ENCODE measurements around the gene NCKAP5. TPM values are rescaled to one million over a fixed set of nuclear protein-coding genes. Genes with fewer than 3 reads are reported as not detected.

NCKAP5 gene
- total RNA-seq, 4 donors from 2014 or later: 2.7 to 11.7 (median 5.6) TPM

DNA sequence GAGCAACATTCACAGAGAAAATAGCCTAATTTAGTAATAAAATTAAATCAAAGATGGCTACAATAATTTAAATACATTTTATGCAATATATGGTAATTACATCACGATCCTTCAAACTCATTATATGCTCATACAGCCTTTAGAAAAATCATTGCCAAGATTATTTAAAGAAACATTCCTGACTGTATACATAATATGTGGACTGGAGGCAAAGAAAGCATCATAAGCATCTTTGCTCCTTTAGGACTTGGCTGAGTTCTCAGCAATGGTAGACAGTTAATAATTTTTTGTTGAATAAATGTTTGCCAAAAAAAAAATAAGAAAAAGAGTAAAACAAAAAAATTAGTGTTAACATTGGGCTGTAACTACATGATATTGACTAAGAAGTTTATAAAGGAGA lies 26.9 kb downstream of the NCKAP5 start:
- H3K4me1 ChIP-seq: no peaks in the 10 kb centered on the region
- 29 to 36% methylated on average over 1 of the region's 1 CpG for WGBS, 2 donors
- DNase-seq (ENCODE audit: low spot score in 2 of 2): no peak
- H3K4me3 ChIP-seq: no peak overlapping the region
- TF ChIP-seq EP300 (IDR thresholded peaks at IDR 0.05): no peak
- TF ChIP-seq POLR2A (IDR thresholded peaks at IDR 0.05): no peak
- TF ChIP-seq, protein P1, sequence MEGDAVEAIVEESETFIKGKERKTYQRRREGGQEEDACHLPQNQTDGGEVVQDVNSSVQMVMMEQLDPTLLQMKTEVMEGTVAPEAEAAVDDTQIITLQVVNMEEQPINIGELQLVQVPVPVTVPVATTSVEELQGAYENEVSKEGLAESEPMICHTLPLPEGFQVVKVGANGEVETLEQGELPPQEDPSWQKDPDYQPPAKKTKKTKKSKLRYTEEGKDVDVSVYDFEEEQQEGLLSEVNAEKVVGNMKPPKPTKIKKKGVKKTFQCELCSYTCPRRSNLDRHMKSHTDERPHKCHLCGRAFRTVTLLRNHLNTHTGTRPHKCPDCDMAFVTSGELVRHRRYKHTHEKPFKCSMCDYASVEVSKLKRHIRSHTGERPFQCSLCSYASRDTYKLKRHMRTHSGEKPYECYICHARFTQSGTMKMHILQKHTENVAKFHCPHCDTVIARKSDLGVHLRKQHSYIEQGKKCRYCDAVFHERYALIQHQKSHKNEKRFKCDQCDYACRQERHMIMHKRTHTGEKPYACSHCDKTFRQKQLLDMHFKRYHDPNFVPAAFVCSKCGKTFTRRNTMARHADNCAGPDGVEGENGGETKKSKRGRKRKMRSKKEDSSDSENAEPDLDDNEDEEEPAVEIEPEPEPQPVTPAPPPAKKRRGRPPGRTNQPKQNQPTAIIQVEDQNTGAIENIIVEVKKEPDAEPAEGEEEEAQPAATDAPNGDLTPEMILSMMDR (IDR thresholded peaks at IDR 0.05): no peak
- H3K27ac ChIP-seq: no peak overlapping the region
- H3K36me3 ChIP-seq: no peaks in the 10 kb centered on the region
- no peaks in the 10 kb centered on the region for H3K27me3 ChIP-seq
- H3K9me3 ChIP-seq: no peaks in the 10 kb centered on the region

DNA sequence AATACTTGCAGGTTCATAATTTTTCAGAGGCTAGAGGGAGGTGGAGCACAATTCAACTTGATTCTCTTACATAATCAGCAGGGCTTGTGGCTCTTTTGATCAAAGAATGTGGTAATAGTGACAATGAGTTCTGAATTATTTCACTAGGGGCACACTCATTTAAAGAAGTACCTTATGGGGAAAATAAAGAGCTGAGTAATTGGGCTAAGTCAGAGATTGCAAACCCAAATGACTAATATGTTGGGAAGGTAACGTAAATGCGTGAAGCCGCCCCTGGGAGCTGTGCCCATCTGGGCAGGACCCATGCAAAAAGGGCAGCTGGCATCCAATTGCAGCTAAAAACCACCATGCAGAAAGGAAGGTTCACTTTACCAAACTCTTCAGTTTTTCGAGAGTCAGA lies 35.3 kb downstream of the NCKAP5 start:
- 92 to 95% methylated on average over 4 of the region's 4 CpGs for whole genome bisulfite sequencing, 2 donors
- no peaks in the 10 kb centered on the region for H3K36me3 ChIP-seq
- TF ChIP-seq POLR2A (IDR thresholded peaks at IDR 0.05) (no peak), EP300 (IDR thresholded peaks at IDR 0.05) (no peak)
- TF ChIP-seq, protein P1 (IDR thresholded peaks at IDR 0.05): no peak
- no peaks in the 10 kb centered on the region for H3K27me3 ChIP-seq
- no peak overlapping the region for H3K4me3 ChIP-seq
- no peak overlapping the region for H3K27ac ChIP-seq
- DNase-seq (ENCODE audit: low spot score in 2 of 2): no peak
- no peaks in the 10 kb centered on the region for H3K9me3 ChIP-seq
- H3K4me1 ChIP-seq: no peaks in the 10 kb centered on the region

DNA sequence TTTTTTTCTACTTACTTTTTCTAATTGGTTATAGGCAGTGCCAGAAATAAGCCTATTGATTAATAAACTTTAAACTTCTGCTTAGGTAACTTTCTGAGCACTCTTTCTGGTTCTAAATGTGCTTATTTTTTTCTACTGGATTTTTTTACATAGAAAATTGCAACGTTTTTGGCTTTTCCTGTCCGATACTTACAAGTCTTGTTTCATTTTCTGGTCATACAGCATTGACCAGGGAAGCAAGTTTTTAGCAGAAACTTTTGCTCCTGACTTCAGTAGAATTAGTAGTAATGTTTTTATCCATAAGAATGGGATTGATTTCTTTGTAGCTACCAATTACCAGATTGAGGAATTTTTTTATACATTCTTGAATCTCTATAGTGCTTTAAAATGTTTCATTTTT lies 36.9 kb downstream of the NCKAP5 start:
- Histone ChIP-seq H3K4me3 (no peak overlapping the region), H3K4me1 (no peaks in the 10 kb centered on the region), H3K27ac (no peak overlapping the region), H3K36me3 (no peaks in the 10 kb centered on the region), H3K27me3 (no peaks in the 10 kb centered on the region), H3K9me3 (no peaks in the 10 kb centered on the region)
- DNase-seq (ENCODE audit: low spot score in 2 of 2): no peak
- TF ChIP-seq, protein P1 (IDR thresholded peaks at IDR 0.05): no peak
- TF ChIP-seq EP300 (IDR thresholded peaks at IDR 0.05) (no peak), POLR2A (IDR thresholded peaks at IDR 0.05) (no peak)
- WGBS, 2 donors: 58 to 59% methylated on average over 2 of the region's 2 CpGs

DNA sequence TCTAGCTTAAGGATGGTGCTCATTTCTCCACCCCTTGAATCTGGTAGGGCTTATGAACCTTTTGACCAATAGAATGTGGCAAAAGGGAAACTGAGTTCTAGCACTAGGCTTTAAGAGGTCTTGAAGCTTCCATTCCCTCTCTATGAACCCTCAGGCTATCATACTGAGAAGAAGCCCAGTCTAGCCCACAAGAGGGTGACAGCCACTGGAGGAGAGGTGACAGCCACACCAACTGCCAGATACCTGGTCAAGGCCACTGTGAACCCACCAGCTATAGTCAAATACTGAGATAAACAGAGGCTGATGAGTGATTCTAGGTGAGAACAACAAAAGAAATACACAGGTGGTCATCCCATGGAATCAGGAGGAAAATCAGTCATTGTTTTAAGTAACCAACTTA lies 37.6 kb downstream of the NCKAP5 start:
- Histone ChIP-seq H3K4me3 (no peak overlapping the region), H3K9me3 (no peaks in the 10 kb centered on the region), H3K27ac (no peak overlapping the region), H3K36me3 (no peaks in the 10 kb centered on the region), H3K4me1 (no peaks in the 10 kb centered on the region), H3K27me3 (no peaks in the 10 kb centered on the region)
- DNase-seq (ENCODE audit: low spot score in 2 of 2): no peak
- TF ChIP-seq EP300 (IDR thresholded peaks at IDR 0.05) (no peak), POLR2A (IDR thresholded peaks at IDR 0.05) (no peak)
- TF ChIP-seq, protein P1 (IDR thresholded peaks at IDR 0.05): no peak

DNA sequence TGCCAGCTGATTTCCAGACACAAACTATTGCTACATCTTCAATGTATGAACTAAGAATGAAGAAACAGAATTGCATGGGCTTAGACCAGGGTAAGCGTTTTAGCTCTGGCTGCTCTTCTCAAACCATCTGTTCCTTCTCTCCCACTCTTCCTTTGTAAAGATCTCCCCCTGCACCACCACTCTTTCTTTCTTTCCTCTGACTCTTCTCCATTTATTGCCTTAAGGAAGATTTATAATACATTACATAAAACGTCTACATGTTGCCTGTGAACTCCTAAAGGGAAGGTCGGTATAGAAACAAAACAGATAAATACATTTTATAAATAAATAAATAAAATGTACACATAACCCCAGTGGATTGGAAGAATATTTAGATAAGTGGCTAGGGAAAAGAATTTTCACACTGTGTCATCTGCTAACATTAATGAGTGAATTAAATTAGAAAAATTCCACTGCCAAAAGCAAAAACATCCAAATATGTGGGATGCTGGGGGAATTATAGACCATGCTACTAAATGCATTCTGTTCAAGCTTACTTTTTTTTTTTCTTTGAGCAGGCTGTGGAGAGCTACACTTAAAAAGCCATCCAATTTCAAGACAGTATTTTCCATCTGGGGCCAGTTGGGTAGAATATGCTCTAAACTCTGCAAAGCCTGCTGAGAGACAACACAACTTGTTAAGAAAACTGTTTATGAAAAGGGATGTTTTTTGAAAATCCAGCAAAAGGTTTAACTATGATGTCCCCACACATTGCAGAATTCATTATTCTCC lies 41.5 kb downstream of the NCKAP5 start:
- no peak for DNase-seq (ENCODE audit: low spot score in 2 of 2)

More for the DNA sequence above, 41.5 kb downstream of the NCKAP5 start:
- TF ChIP-seq POLR2A (IDR thresholded peaks at IDR 0.05) (no peak), EP300 (IDR thresholded peaks at IDR 0.05) (no peak)
- TF ChIP-seq, protein P1 (IDR thresholded peaks at IDR 0.05): no peak
- Histone ChIP-seq H3K36me3 (no peaks in the 10 kb centered on the region), H3K4me1 (no peaks in the 10 kb centered on the region), H3K27me3 (no peaks in the 10 kb centered on the region), H3K9me3 (no peaks in the 10 kb centered on the region), H3K4me3 (no peak overlapping the region), H3K27ac (no peak overlapping the region)
- 69 to 70% methylated on average over 3 of the region's 3 CpGs for WGBS, 2 donors
